Measurements from ENCODE around the gene MED12L.

The MED12L gene

GRCh38 chr3:151321526-151321925 is 236.1 kb downstream of the MED12L start:
- DNase-seq (ENCODE audit: low read depth, low spot score), result no peak

- DNase-seq (ENCODE audit: low read depth, low spot score), result no peak
Measured at GRCh38 chr3:151322511-151322910, 237.0 kb downstream of the MED12L start.

GRCh38 chr3:151327571-151328198 is 242.2 kb downstream of the MED12L start:
- no peak for DNase-seq (ENCODE audit: low read depth, low spot score)

- DNase-seq (ENCODE audit: low read depth, low spot score), result no peak
Measured at GRCh38 chr3:151328298-151328995, 243.0 kb downstream of the MED12L start.

- no peak for DNase-seq (ENCODE audit: low read depth, low spot score)
Measured at GRCh38 chr3:151329363-151329762, 243.9 kb downstream of the MED12L start, which contains the start of gene P2RY13. TSS of gene P2RY13 (minus strand) at chr3:151329549. CDS start at chr3:151329528, 21 bp downstream.

- DNase-seq (ENCODE audit: low read depth, low spot score), result no peak
Measured at GRCh38 chr3:151330379-151330778, 244.9 kb downstream of the MED12L start.

GRCh38 chr3:151330899-151331298 is 245.4 kb downstream of the MED12L start:
- no peak for DNase-seq (ENCODE audit: low read depth, low spot score)

- DNase-seq (ENCODE audit: low read depth, low spot score), result no peak
Measured at GRCh38 chr3:151331696-151332095, 246.2 kb downstream of the MED12L start.

- no peak for DNase-seq (ENCODE audit: low read depth, low spot score)
Measured at GRCh38 chr3:151345859-151346258, 260.4 kb downstream of the MED12L start.

GRCh38 chr3:151346292-151346691 is 260.8 kb downstream of the MED12L start:
- no peak for DNase-seq (ENCODE audit: low read depth, low spot score)

- DNase-seq (ENCODE audit: low read depth, low spot score), result no peak
Measured at GRCh38 chr3:151347432-151347831, 262.0 kb downstream of the MED12L start.

GRCh38 chr3:151350656-151351055 is 265.2 kb downstream of the MED12L start:
- DNase-seq (ENCODE audit: low read depth, low spot score), result no peak

GRCh38 chr3:151351219-151351618 is 265.8 kb downstream of the MED12L start:
- no peak for DNase-seq (ENCODE audit: low read depth, low spot score)

- no peak for DNase-seq (ENCODE audit: low read depth, low spot score)
Measured at GRCh38 chr3:151351648-151352047, 266.2 kb downstream of the MED12L start.

- no peak for DNase-seq (ENCODE audit: low read depth, low spot score)
Measured at GRCh38 chr3:151356794-151357462, 271.5 kb downstream of the MED12L start.

GRCh38 chr3:151357463-151357850 is 272.0 kb downstream of the MED12L start:
- no peak for DNase-seq (ENCODE audit: low read depth, low spot score)

GRCh38 chr3:151362751-151363174 is 277.3 kb downstream of the MED12L start:
- no peak for DNase-seq (ENCODE audit: low read depth, low spot score)

- no peak for DNase-seq (ENCODE audit: low read depth, low spot score)
Measured at GRCh38 chr3:151366993-151367392, 281.5 kb downstream of the MED12L start.

GRCh38 chr3:151367448-151367847 is 282.0 kb downstream of the MED12L start:
- DNase-seq (ENCODE audit: low read depth, low spot score), result no peak

GRCh38 chr3:151371526-151371925 is 286.1 kb downstream of the MED12L start:
- no peak for DNase-seq (ENCODE audit: low read depth, low spot score)

- no peak for DNase-seq (ENCODE audit: low read depth, low spot score)
Measured at GRCh38 chr3:151372063-151372820, 286.8 kb downstream of the MED12L start.
